Hepatocyte (in vitro differentiated cells): ENCODE results near the gene MAN1B1. TPM values are rescaled to one million over a fixed set of nuclear protein-coding genes. Genes with fewer than 3 reads are reported as not detected.

Source experiments
- DNase-seq: peaks from one replicate; pipeline ENCODE4 v3.0.0-alpha.2; 2016; ENCODE audit warnings: low spot score
- H2AFZ ChIP-seq: fragments of 200-600 bp; sonication (generic); 2 replicates; pipeline ENCODE4 v1.6.0; 2016; ENCODE audit warnings: antibody characterized with exemption, mild to moderate bottlenecking
- H3K27ac ChIP-seq: fragments of 200-600 bp; sonication (generic); 2 replicates; pipeline ENCODE4 v1.5.1; 2016; ENCODE audit warnings: mild to moderate bottlenecking
- H3K27me3 ChIP-seq: fragments of 200-600 bp; sonication (generic); 2 replicates; pipeline ENCODE4 v1.6.1; 2016
- H3K36me3 ChIP-seq: fragments of 200-600 bp; sonication (generic); replicated peaks from 2 replicates; pipeline ENCODE4 v1.5.1; 2016; ENCODE audit warnings: low read depth; ENCODE audit not compliant: insufficient read depth
- H3K4me1 ChIP-seq: fragments of 200-600 bp; sonication (generic); 2 replicates; pipeline ENCODE4 v1.5.1; 2016; ENCODE audit warnings: mild to moderate bottlenecking, moderate library complexity; ENCODE audit not compliant: insufficient read depth
- H3K4me2 ChIP-seq: fragments of 200-600 bp; sonication (generic); 2 replicates; pipeline ENCODE4 v1.6.0; 2016
- H3K4me3 ChIP-seq: fragments of 200-600 bp; sonication (generic); 2 replicates; pipeline ENCODE4 v1.5.1; 2016; ENCODE audit warnings: mild to moderate bottlenecking
- H3K79me2 ChIP-seq: fragments of 200-600 bp; sonication (generic); 2 replicates; pipeline ENCODE4 v1.6.0; 2017; ENCODE audit warnings: mild to moderate bottlenecking
- H3K9me2 ChIP-seq: fragments of 200-600 bp; sonication (generic); replicated peaks from 2 replicates; pipeline ENCODE4 v1.6.0; 2017; ENCODE audit warnings: mild to moderate bottlenecking; ENCODE audit not compliant: insufficient read depth
- H3K9me3 ChIP-seq: fragments of 200-600 bp; sonication (generic); 2 replicates; pipeline ENCODE4 v1.5.1; 2016; ENCODE audit warnings: low read depth, mild to moderate bottlenecking
- H4K20me1 ChIP-seq: fragments of 200-600 bp; sonication (generic); 2 replicates; pipeline ENCODE4 v1.6.0; 2016; ENCODE audit warnings: mild to moderate bottlenecking; ENCODE audit not compliant: insufficient read depth, poor library complexity, severe bottlenecking
- EZH2 ChIP-seq: fragments of 200-600 bp; sonication (generic); IDR thresholded peaks from 2 replicates; pipeline ENCODE4 v1.6.1; 2016; ENCODE audit warnings: antibody characterized with exemption, mild to moderate bottlenecking, borderline replicate concordance
- EZH2phosphoT487 ChIP-seq: fragments of 200-600 bp; sonication (generic); IDR thresholded peaks from one replicate; pipeline ENCODE4 v1.6.1; 2018; ENCODE audit warnings: antibody characterized with exemption, mild to moderate bottlenecking, low read depth, moderate library complexity; ENCODE audit not compliant: unreplicated experiment, severe bottlenecking
- WGBS: methylation state at CpG from one replicate; pipeline ENCODE4 v1.1.6; 2016; ENCODE audit warnings: low lambda C conversion rate; ENCODE audit errors: missing lambda C conversion rate; 5-methylcytosine and 5-hydroxymethylcytosine counted together
- polyA plus RNA-seq: library from polyadenylated mRNA; unstranded; fragments of >200 nt; fragmentation: Nextera tagmentation; extraction: Ambion mirVana; gene quantifications from 2 replicates; pipeline ENCODE4 v1.2.1, GENCODE V29; 2016
- total RNA-seq: library from RNA; depleted of rRNA; stranded (reverse); fragments of >200 nt; gene quantifications from 2 replicates; pipeline ENCODE4 v1.2.3, GENCODE V29; 2014
- TF ChIP-seq, protein P1 (sequence below): fragments of 200-600 bp; sonication (generic); IDR thresholded peaks from 2 replicates; pipeline ENCODE4 v1.5.1; 2016; ENCODE audit warnings: antibody characterized with exemption, mild to moderate bottlenecking; ENCODE audit not compliant: poor library complexity

The MAN1B1 gene
- total and polyA plus RNA-seq, 2 experiments from 2014 or later, result 60.8 to 94.2 TPM

DNA sequence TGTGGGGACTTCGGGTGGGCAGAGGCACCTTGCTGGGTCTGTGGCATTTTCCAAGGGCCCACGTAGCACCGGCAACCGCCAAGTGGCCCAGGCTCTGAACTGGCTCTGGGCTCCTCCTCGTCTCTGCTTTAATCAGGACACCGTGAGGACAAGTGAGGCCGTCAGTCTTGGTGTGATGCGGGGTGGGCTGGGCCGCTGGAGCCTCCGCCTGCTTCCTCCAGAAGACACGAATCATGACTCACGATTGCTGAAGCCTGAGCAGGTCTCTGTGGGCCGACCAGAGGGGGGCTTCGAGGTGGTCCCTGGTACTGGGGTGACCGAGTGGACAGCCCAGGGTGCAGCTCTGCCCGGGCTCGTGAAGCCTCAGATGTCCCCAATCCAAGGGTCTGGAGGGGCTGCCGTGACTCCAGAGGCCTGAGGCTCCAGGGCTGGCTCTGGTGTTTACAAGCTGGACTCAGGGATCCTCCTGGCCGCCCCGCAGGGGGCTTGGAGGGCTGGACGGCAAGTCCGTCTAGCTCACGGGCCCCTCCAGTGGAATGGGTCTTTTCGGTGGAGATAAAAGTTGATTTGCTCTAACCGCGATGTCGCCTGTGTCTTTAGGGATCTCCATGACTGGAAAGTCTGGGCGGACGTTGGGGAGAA lies 21.9 kb downstream of the MAN1B1 start:
- Histone ChIP-seq H3K4me3 (no peak overlapping the region), H3K9me3 (no peaks in the 10 kb centered on the region), H3K4me2 (no peak overlapping the region), H3K79me2 (no peaks in the 10 kb centered on the region), H3K4me1 (no peaks in the 10 kb centered on the region), H2AFZ (no peak overlapping the region), H4K20me1 (no peaks in the 10 kb centered on the region), H3K27me3 (no peaks in the 10 kb centered on the region), H3K36me3 (no peaks in the 10 kb centered on the region), H3K27ac (no peak overlapping the region), H3K9me2 (no peaks in the 10 kb centered on the region)
- 90% methylated on average over 29 of the region's 29 CpGs for WGBS
- TF ChIP-seq EZH2 (no peak), EZH2phosphoT487 (no peak)
- TF ChIP-seq, protein P1, sequence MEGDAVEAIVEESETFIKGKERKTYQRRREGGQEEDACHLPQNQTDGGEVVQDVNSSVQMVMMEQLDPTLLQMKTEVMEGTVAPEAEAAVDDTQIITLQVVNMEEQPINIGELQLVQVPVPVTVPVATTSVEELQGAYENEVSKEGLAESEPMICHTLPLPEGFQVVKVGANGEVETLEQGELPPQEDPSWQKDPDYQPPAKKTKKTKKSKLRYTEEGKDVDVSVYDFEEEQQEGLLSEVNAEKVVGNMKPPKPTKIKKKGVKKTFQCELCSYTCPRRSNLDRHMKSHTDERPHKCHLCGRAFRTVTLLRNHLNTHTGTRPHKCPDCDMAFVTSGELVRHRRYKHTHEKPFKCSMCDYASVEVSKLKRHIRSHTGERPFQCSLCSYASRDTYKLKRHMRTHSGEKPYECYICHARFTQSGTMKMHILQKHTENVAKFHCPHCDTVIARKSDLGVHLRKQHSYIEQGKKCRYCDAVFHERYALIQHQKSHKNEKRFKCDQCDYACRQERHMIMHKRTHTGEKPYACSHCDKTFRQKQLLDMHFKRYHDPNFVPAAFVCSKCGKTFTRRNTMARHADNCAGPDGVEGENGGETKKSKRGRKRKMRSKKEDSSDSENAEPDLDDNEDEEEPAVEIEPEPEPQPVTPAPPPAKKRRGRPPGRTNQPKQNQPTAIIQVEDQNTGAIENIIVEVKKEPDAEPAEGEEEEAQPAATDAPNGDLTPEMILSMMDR, result no peak
- no peak for DNase-seq

DNA sequence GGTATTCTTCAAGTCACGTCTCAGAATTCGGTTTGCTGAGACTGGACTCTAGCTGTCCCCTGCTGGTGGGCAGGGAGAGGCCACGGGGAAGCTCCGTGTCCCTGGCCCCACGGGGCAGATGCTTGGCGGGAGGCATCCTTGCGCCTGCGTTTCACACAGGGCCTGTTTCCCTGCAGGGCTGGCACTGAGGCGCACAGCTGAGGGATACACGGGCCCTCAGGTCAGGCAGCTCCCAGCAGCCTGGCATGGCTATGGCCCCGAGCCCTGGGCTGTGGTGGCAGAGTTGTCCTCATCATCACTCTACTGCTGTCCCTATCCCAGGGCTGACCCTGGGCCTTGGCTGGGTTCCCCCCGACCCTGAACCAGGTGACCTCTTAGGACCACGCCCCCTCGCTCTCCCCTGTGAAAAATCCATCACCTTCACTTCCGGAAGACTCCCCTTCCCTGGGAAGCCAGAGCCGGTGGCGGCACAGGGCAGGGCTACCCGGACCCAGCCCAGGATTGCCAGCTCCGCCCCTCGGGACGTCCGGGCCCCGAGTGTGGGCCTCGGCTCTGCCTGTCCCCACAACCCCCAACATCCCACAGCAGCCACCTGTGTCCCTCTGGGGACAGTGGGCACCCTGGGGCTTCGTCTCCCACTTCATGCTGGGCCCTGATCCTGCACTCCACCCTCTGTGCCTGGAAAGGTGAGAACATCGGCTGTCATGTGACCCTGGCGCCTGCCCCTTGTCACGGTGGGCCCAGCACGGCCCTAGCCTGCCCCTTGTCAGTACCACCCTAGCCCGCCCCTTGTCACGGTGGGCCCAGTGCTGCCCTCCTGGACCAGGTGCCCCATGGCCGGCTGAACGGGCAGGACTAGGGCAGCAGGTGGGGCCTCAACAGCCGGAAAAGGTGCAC lies 22.7 kb downstream of the MAN1B1 start:
- Histone ChIP-seq H4K20me1 (no peaks in the 10 kb centered on the region), H3K4me2 (no peak overlapping the region), H3K79me2 (peaks cover 3% of the 10 kb centered on the region), H2AFZ (no peak overlapping the region), H3K27me3 (no peaks in the 10 kb centered on the region), H3K4me3 (no peak overlapping the region), H3K9me2 (no peaks in the 10 kb centered on the region), H3K4me1 (peaks cover 3% of the 10 kb centered on the region), H3K9me3 (no peaks in the 10 kb centered on the region), H3K36me3 (no peaks in the 10 kb centered on the region), H3K27ac (no peak overlapping the region)
- TF ChIP-seq EZH2phosphoT487, result no peak
- TF ChIP-seq EZH2, result no peak
- TF ChIP-seq, protein P1, result no peak
- 93% methylated on average over 32 of the region's 34 CpGs for WGBS
- no peak for DNase-seq

DNA sequence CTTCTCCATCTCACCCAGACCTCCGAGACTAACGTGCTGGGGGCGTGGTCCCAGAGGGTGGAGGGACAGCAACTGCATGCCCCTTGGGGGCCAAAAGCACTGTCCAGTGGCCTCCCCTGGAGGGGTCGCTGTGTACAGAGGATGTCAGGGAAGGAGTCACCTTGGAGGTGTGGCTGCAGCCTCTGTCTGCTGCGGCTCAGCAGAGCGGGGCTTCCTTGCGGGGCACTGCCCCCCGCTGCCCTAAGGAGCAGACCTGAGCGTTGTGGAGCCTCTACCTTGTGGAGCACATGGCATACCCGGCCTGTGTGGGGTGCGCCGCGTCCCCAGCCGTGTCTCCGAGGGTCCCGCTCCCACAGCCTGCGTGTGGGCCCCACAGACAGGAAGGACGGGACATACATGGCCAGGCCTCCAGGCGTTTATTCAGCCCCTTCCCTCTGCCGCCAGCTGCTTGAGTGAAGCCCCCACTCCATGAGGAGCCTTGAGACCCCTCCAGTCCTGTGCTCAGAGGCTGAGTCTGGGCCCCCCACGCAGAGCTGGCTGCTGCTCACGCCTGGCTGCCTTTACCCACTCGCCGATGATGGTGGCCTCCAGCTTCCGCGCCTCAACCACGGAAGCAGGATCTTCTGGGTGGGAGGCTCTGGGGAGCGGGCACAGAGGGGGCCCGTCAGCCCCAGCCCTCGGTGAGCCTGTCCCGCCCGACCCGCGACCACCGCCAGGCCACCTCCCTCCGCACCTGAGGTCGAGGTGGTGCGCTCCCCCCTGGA lies 23.5 kb downstream of the MAN1B1 start:
- WGBS, result 94% methylated on average over 30 of the region's 38 CpGs
- Histone ChIP-seq H3K4me2 (no peak overlapping the region), H3K4me3 (no peak overlapping the region), H3K79me2 (peaks cover 3% of the 10 kb centered on the region), H3K27me3 (no peaks in the 10 kb centered on the region), H4K20me1 (no peaks in the 10 kb centered on the region), H3K36me3 (no peaks in the 10 kb centered on the region), H2AFZ (no peak overlapping the region), H3K4me1 (peaks cover 10% of the 10 kb centered on the region), H3K9me3 (no peaks in the 10 kb centered on the region), H3K27ac (no peak overlapping the region), H3K9me2 (no peaks in the 10 kb centered on the region)
- TF ChIP-seq EZH2phosphoT487 (no peak), EZH2 (no peak)
- TF ChIP-seq, protein P1, result no peak
- no peak for DNase-seq
